HG03378 (cell line): ENCODE results near the gene SORD.
"Not testable (repeated sequence)": the region's sequence is repeated elsewhere in the genome, so short reads cannot be mapped to it uniquely, and the experiment has no call there.

Source experiments
- ATAC-seq: cut with Tn5 transposase; IDR thresholded peaks from one replicate; pipeline ENCODE4 v1.9.1; 2021; ENCODE audit warnings: mild to moderate bottlenecking, moderate library complexity; ENCODE audit not compliant: unreplicated experiment

The SORD gene

GRCh38 chr15:45023659-45024225, 747 bp downstream of the SORD start:
- ATAC-seq = no peak

DNA sequence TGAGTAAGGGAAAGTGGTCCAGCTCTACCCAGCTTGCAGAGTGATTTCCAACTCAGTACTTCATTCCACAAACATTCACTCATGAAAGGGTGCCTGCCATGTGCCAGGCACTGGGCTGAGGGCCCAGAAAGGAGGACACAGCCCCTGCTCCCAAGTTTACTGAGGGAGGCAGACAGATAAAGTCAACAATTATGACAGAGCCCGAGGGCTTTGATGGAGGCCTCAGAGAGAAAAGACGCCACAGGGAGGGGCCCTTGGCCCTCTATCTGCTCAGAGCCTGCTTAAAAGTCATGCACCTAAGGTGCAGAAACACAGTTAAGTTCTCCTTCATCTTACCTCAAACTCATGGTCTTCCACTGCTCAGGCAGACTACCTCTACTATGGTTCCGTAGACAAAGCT, 1.7 kb downstream of the SORD start:
- not testable (repeated sequence) for ATAC-seq

DNA sequence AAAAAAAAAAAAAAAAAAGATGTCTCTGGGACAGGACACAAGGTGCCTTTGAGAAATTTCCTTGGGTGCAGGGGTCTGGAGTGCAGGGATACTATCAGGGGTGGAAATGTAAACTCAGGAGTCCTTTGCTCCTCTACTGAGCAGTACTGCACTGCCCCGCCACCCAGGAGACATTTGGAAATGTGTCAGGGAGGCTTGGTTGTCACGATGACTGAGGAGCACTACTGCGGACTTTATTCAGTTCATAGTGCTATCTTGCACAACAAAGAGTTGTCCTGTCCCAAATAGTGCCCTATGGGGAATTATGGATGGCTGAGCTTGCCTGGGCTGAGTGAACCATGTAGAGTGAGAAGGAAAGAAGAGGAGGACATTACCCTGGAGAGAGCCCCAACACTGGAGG, 2.6 kb downstream of the SORD start:
- ATAC-seq = not testable (repeated sequence)

DNA sequence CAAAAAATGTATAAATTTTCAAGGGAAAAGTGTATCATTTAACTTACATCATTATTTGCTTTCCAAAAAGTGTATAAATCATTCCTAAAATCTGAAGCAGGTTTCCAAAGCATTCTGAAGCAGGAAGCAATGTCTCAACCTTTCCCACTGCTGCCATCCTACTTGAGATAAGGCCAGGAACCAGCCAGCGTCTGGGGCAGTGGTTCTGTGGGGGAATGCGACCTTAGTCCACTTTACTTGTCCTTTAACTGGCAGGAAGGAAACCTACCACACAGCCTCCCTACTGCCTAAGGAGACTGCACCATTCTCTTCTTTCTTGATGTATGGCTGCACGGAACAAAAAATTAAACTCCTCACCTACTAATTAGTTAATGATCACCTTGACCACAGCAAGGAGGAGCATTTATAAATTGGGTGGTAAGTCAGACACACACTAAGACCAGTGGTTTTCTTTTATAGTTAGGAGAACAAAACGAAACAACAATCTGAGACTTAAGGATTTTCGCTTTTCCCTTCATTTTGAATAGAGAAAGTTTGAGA, 3.7 kb downstream of the SORD start:
- no peak for ATAC-seq

DNA sequence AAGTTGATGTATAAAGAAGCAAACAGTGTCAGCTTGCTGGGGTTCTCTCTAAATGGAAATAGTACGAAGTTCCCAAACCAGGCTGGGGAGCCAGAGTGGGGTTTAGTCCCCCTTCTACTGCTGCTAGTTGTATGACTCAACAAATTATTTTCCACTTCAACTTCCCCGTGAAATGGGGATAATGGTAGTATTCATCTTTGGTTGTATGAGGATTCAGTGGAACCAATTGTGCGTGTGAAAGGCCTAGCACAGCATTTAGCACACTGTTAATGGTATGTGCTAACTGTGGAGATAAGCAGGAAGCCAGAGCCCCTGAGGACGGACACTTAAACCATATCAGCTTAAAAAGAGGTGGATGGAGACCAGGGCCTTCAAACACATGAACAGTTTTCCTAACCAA, 4.2 kb downstream of the SORD start:
- no peak for ATAC-seq

- ATAC-seq = no peak
Measured at GRCh38 chr15:45030743-45031142, 7.7 kb downstream of the SORD start.

GRCh38 chr15:45031522-45032028, 8.6 kb downstream of the SORD start:
- not testable (repeated sequence) for ATAC-seq

DNA sequence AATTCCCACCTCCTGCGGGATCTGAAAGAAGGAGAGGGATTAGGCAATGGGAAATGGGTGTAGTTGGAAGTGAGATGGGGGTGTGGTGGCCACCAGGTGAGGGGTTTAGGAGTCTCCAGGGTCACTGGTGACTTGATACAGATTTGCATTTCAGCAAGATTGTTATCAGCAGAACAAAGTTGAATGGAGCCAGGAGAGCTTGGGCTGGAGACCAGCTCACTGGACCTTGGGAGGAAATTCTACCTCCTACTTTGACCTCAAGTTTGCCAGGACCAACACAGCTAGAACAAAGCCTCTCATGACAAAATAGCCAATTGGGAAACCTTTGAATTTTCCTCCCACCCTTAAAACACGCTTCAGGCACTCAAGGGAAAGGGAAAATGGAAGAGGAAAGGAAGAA, 9.5 kb downstream of the SORD start:
- not testable (repeated sequence) for ATAC-seq

GRCh38 chr15:45034087-45034486, 11.1 kb downstream of the SORD start:
- not testable (repeated sequence) for ATAC-seq

- not testable (repeated sequence) for ATAC-seq
Measured at GRCh38 chr15:45034600-45035375, 11.8 kb downstream of the SORD start.

DNA sequence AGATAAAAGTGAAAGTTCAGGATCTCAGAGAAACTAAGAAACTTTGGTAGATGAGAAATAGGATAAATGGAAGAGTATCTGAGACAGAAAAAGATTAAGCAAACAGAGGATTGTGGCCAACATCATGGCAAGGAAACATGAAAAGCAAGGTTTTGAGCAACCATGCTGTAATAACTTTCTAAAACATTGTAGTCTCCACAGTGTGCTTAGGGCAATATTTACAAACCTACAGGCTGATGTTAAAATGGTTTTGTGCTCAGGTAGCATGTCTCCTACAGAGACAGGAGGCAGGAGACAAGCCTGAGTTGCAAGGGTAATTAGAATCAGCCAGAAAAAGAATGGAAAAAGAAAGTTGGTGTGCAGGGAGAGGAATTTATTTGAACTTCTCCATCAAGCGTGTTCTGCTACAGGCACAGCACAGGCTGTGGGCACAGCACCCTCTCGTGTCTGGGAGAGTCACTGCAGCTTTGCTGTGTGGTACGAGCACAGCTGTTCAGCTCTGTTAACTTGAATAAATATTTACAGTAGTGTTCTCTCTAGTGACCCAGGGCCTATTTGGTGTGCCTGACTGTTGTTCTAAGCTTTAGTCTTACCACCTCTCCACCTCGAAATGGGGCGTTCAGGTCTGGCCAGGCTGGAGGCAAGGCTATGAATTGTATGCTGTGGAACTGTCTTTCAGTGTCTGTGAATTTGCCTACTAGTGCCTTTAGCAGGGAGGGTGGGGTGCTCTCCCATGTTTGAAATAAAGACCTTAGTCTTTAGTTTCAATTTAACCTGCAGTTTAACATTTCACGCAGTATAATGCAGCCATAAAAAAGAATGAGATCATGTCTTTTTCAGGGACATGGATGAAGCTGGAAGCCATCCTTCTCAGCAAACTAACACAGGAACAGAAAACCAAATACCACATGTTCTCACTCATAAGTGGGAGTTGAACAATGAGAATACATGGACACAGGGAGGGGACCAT, 14.1 kb downstream of the SORD start:
- ATAC-seq = not testable (repeated sequence)

DNA sequence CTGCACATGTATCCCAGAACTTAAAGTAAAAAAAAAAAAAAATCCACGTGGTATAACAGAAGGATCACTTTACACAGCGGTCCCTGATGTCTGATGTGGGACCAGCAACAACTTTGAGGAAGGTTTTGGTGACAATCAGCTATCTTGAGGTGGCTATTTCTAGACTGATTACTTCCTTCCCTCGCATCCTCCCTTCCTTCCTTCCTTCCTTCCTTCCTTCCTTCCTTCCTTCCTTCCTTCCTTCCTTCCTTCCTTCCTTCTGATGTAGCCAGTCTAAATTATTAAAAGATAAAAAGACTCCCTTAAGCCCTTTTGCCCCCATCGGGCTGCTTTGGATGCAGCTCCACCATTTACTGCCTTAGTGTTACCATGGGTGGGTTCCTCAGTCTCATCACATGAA, 14.9 kb downstream of the SORD start:
- no peak for ATAC-seq

DNA sequence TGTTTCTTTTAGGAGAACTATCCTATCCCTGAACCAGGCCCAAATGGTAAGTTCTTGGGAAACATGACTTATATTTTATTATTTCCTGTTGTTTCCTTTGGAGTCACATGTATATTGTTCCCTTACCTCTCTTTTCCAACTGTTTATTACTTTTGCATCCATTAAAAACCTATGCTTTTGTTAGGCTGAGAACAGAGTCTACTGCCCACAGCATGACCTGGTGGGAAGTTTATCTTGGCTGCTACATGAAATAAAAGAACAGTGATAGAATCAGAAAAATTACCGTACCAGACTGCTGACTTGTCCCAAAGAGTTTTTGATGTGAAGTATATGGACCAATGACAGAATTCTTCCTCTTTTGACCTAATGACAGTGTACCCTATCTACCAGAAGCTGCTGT, 17.4 kb downstream of the SORD start:
- not testable (repeated sequence) for ATAC-seq

GRCh38 chr15:45041538-45041937, 18.5 kb downstream of the SORD start:
- not testable (repeated sequence) for ATAC-seq

GRCh38 chr15:45042859-45043258, 19.9 kb downstream of the SORD start:
- not testable (repeated sequence) for ATAC-seq

- ATAC-seq = not testable (repeated sequence)
Measured at GRCh38 chr15:45044270-45044669, 21.3 kb downstream of the SORD start.

GRCh38 chr15:45048449-45048793, 25.4 kb downstream of the SORD start:
- ATAC-seq = not testable (repeated sequence)

- no peak for ATAC-seq
Measured at GRCh38 chr15:45048794-45049631, 26.0 kb downstream of the SORD start.

- no peak for ATAC-seq
Measured at GRCh38 chr15:45050587-45050986, 27.6 kb downstream of the SORD start.

GRCh38 chr15:45052676-45053075, 29.7 kb downstream of the SORD start:
- ATAC-seq = not testable (repeated sequence)
